Testis (tissue), 3 donors: ENCODE data around the gene OASL. TPM values are rescaled to one million over a fixed set of nuclear protein-coding genes. Genes with fewer than 3 reads are reported as not detected.

ENCODE experiments used
- DNase-seq: peaks from one replicate; pipeline ENCODE4 v3.0.0-alpha.2; 2019
- H3K27ac ChIP-seq, 2 donors: fragments of 200-600 bp; sonication (generic); one replicate each; pipeline ENCODE4 v1.5.1; 2019
- H3K27me3 ChIP-seq: fragments of 200-600 bp; sonication (generic); one replicate; pipeline ENCODE4 v1.5.1; 2019
- H3K36me3 ChIP-seq: fragments of 200-600 bp; sonication (generic); one replicate; pipeline ENCODE4 v1.5.1; 2017; ENCODE audit warnings: low read depth; ENCODE audit errors: missing control alignments
- H3K4me1 ChIP-seq: fragments of 200-600 bp; sonication (generic); one replicate; pipeline ENCODE4 v1.5.1; 2019
- H3K4me3 ChIP-seq, 2 donors: fragments of 200-600 bp; sonication (generic); one replicate each; pipeline ENCODE4 v1.5.1; 2017 to 2019
- H3K9me3 ChIP-seq: fragments of 200-600 bp; sonication (generic); one replicate; pipeline ENCODE4 v1.5.1; 2017
- POLR2A ChIP-seq: fragments of 450-650 bp; IDR thresholded peaks from one replicate; pipeline ENCODE4 v1.6.1; 2017; ENCODE audit warnings: antibody characterized with exemption, mild to moderate bottlenecking, moderate library complexity
- WGBS, 2 donors: methylation state at CpG; one replicate each; pipeline ENCODE4 v1.1.5; 2018; 5-methylcytosine and 5-hydroxymethylcytosine counted together
- intact Hi-C: fragments of 100-400 bp; cut with DNase I; formaldehyde crosslinking; loops from one replicate; pipeline ENCODE4 v1.15.1; 2023; ENCODE audit warnings: low total_unique reads
- polyA plus RNA-seq: library from polyadenylated mRNA; stranded (reverse); fragments of 350-450 nt; fragmentation: Illumina TruSeq; extraction: RNeasy Lipid Tissue Mini Kit (QIAGEN cat#74804); gene quantifications from one replicate; pipeline ENCODE4 v1.2.3, GENCODE V29; 2014; ENCODE audit warnings: low read depth, low replicate concordance; ENCODE audit not compliant: insufficient read depth
- total RNA-seq, 2 donors: library from RNA; depleted of rRNA; stranded (reverse); fragments of >200 nt; gene quantifications; one replicate each; pipeline ENCODE4 v1.2.3, GENCODE V29; 2016
- TF ChIP-seq, protein P1 (sequence below), 3 experiments: fragments of 450-650 bp in 2 of 3; fragments of 200-600 bp in 1 of 3; sonication (generic) in 1 of 3; IDR thresholded peaks; one replicate each; pipeline ENCODE4 v1.5.1; 2016 to 2019; ENCODE audit warnings: antibody characterized with exemption in 3 of 3, mild to moderate bottlenecking in 2 of 3, moderate library complexity in 1 of 3

OASL gene
- total and polyA plus RNA-seq, 3 donors from 2014 or later = 0.74 to 2.8 (median 1.8) TPM

DNA sequence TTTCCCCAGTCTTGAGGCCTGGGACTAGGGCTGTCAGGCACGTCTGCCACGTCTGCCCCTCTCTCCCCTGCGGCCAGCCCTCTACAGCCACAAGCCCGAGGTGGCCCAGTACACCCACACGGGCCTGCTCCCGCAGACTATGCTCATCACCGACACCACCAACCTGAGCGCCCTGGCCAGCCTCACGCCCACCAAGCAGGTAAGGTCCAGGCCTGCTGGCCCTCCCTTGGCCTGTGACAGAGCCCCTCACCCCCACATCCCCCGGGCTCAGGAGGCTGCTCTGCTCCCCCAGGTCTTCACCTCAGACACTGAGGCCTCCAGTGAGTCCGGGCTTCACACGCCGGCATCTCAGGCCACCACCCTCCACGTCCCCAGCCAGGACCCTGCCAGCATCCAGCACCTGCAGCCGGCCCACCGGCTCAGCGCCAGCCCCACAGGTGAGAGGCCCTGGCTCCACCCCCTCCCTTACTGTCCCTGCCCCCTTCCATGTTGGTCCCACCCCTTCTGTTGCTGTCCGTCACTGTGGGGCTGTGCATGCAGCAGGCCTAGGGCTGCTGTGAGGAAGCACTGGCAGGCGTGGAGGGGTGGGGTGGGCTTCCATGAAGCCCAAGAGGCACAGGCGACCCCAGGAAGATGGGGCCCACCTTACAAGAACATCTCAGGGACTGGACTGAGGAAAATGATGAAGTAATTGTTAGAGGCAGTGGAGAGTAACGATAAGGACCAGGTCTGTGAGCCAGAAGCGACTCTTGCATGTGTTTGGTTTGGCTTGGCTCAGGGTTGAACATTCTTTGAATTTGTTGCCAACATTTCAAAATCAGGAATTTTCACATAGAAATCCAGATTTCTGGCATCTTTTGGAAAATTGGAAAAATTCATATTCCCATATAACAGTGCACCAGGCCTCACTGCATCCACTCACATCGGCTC, 39.6 kb downstream of the OASL start:
- no peak for TF ChIP-seq POLR2A
- TF ChIP-seq, protein P1, sequence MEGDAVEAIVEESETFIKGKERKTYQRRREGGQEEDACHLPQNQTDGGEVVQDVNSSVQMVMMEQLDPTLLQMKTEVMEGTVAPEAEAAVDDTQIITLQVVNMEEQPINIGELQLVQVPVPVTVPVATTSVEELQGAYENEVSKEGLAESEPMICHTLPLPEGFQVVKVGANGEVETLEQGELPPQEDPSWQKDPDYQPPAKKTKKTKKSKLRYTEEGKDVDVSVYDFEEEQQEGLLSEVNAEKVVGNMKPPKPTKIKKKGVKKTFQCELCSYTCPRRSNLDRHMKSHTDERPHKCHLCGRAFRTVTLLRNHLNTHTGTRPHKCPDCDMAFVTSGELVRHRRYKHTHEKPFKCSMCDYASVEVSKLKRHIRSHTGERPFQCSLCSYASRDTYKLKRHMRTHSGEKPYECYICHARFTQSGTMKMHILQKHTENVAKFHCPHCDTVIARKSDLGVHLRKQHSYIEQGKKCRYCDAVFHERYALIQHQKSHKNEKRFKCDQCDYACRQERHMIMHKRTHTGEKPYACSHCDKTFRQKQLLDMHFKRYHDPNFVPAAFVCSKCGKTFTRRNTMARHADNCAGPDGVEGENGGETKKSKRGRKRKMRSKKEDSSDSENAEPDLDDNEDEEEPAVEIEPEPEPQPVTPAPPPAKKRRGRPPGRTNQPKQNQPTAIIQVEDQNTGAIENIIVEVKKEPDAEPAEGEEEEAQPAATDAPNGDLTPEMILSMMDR (IDR thresholded peaks at IDR 0.05) = no peak
- DNase-seq = no peak

GRCh38 chr12:120998435-120998834, 40.6 kb downstream of the OASL start:
- WGBS, 2 donors = 89 to 98% methylated on average over 3 of the region's 3 CpGs
- Histone ChIP-seq H3K27me3 (no peaks in the 10 kb centered on the region), H3K36me3 (no peaks in the 10 kb centered on the region), H3K4me1 (no peaks in the 10 kb centered on the region), H3K4me3 (no peak overlapping the region), H3K27ac (no peak overlapping the region), H3K9me3 (no peaks in the 10 kb centered on the region)
- TF ChIP-seq POLR2A = no peak
- TF ChIP-seq, protein P1 (IDR thresholded peaks at IDR 0.05) = no peak
- no peak for DNase-seq
- intact Hi-C loops = no loop called here

More for the DNA sequence above, 39.6 kb downstream of the OASL start:
- Histone ChIP-seq H3K27me3 (no peaks in the 10 kb centered on the region), H3K4me3 (no peak overlapping the region), H3K27ac (no peak overlapping the region), H3K9me3 (no peaks in the 10 kb centered on the region), H3K36me3 (no peaks in the 10 kb centered on the region), H3K4me1 (no peaks in the 10 kb centered on the region)
- intact Hi-C loops = no loop called here
- WGBS, 2 donors = 51 to 61% methylated on average over 12 to 23 of the region's 23 CpGs

GRCh38 chr12:120997448-120997847, 41.6 kb downstream of the OASL start:
- no peak overlapping the region for H3K27ac ChIP-seq
- 78 to 83% methylated on average over 5 to 9 of the region's 9 CpGs for WGBS, 2 donors
- TF ChIP-seq, protein P1 (IDR thresholded peaks at IDR 0.05) = no peak
- no peak for TF ChIP-seq POLR2A
- H3K36me3 ChIP-seq = no peaks in the 10 kb centered on the region
- no peaks in the 10 kb centered on the region for H3K9me3 ChIP-seq
- H3K4me1 ChIP-seq = no peaks in the 10 kb centered on the region
- DNase-seq = no peak
- H3K4me3 ChIP-seq = no peak overlapping the region
- intact Hi-C loops = no loop called here
- no peaks in the 10 kb centered on the region for H3K27me3 ChIP-seq

- WGBS, 2 donors = 86 to 88% methylated on average over 7 to 11 of the region's 11 CpGs
- Histone ChIP-seq H3K4me1 (no peaks in the 10 kb centered on the region), H3K36me3 (no peaks in the 10 kb centered on the region), H3K4me3 (no peak overlapping the region), H3K9me3 (no peaks in the 10 kb centered on the region), H3K27ac (no peak overlapping the region), H3K27me3 (no peaks in the 10 kb centered on the region)
- intact Hi-C loops = no loop called here
- no peak for DNase-seq
- TF ChIP-seq POLR2A = no peak
- TF ChIP-seq, protein P1 (IDR thresholded peaks at IDR 0.05) = no peak
Observed at GRCh38 chr12:120996133-120996746, 42.8 kb downstream of the OASL start.
